ENCODE results near the gene NSUN4.
"Not testable (repeated sequence)": the region's sequence is repeated elsewhere in the genome, so short reads cannot be mapped to it uniquely, and the experiment has no call there.

Gene NSUN4

GRCh38 chr1:46340404-46341221 is at the start of gene NSUN4:
Gene NSUN4 (plus strand): TSS chr1:46340807. CDS start chr1:46340827, 20 bp downstream.
- peak; percentile 82 for DNase-seq (ENCODE audit: low read depth, low spot score)

GRCh38 chr1:46295306-46295705 is 45.3 kb upstream of the NSUN4 start:
- no peak for DNase-seq (ENCODE audit: low read depth, low spot score)

- DNase-seq (ENCODE audit: low read depth, low spot score) = no peak
Observed at GRCh38 chr1:46298387-46298786, 42.2 kb upstream of the NSUN4 start.

DNA sequence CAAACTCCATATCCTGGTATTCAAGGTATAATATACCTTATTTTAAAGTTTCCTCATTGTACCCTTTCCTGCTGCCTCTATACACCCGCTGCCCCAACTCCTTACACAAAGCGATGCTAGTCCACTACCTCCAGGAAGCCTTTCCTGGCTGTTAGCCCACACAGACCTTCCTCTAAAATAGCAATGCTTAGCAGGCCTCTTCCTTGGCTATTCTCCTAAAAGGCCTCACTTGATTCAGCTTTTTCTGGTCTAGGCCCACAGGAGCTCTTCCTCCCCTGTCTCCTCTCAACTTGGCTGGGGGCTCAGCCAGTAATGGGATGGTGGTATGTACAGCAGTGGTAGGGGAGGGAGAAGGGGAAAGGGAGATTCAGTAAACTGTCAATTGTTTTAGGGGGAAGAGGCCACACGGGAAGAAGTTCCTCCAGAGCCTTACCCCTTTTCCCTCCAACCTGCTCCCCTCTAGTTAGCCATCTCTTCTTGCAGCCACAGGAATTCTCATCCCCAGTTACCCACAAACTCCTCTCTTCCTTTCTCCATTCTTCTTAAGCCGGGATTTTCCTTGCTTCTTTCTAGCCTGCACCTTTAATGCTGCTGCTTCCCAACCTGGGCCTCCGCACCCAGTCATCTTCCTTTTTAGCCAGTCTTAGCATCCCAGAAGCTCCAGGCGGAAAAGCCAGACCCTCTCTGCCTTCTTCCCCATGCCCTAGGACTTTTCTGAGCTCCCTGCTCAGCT is 39.8 kb upstream of the NSUN4 start:
- no peak for DNase-seq (ENCODE audit: low read depth, low spot score)

GRCh38 chr1:46301406-46301807 is 39.2 kb upstream of the NSUN4 start:
- DNase-seq (ENCODE audit: low read depth, low spot score) = peak; percentile 3

- DNase-seq (ENCODE audit: low read depth, low spot score) = peak; percentile 30
Observed at GRCh38 chr1:46301808-46302640, 38.6 kb upstream of the NSUN4 start.

DNA sequence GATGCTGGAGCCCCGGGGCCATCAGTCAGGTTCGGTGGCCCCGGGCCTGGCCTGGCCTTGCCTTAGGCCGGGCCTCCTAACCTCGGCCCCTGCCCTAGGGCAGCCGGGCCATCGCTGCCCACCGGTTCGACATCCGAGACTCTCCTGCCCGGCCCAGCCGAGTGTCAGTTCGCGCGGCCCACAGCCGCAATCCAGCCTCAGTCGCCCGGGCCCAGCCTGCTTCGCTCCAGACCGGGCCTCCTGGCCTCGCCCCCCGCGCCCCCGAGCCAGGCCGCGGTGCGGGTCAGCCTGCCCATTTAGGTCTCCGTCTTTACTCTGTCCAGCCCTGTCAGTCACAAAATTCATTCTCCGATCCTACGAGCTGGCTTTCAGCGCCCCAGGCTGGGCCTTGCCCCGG is 38.0 kb upstream of the NSUN4 start:
- DNase-seq (ENCODE audit: low read depth, low spot score) = no peak

DNA sequence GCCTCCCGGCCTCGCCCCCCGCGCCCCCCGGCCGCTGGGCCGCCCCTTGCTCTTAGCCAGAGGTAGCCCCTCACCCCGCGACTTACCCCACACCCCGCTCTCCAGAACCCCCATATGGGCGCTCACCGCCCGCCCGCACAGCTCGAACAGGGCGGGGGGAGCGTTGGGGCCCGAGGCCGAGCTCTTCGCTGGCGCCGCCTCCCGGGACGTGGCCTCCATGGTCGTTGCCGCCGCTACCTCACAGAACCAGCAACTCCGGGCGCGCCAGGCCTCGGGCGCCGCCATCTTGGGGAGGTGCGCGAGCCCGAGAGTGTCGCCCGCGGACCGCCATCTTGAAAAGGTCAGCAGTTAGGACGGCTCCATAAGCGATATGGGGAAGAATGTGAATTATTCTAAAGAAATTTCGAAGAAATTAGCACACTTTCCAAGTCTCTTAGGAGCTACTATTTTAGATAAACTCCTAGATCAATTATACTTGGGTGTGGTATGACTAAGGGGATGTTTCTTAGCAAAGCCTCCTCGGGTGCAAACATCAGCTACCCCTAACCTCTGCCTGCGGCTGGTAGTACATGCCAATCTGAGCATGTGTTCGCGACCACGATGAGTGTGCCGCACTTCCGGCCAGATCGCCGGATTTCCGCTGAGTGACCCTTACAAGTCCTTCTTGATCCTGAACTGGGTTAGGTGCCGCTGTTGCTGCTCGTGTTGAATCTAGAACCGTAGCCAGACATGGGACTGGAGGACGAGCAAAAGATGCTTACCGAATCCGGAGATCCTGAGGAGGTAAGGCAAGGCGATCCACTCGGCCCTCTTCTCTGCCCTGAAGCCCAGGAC is 37.4 kb upstream of the NSUN4 start, which contains the start of the genes LRRC41 and UQCRH:
Gene LRRC41 (minus strand): TSS at position 579 of the 834 bp plus-strand sequence. CDS start 294 bp downstream, at position 285.
Gene UQCRH (plus strand): TSS at position 661 of the 834 bp plus-strand sequence. CDS start 69 bp downstream, at position 730.
- peak; percentile 94 for DNase-seq (ENCODE audit: low read depth, low spot score)

- no peak for DNase-seq (ENCODE audit: low read depth, low spot score)
Observed at GRCh38 chr1:46303872-46304326, 36.7 kb upstream of the NSUN4 start.

- DNase-seq (ENCODE audit: low read depth, low spot score) = no peak
Observed at GRCh38 chr1:46306159-46306530, 34.5 kb upstream of the NSUN4 start.

GRCh38 chr1:46309401-46310159 is 31.0 kb upstream of the NSUN4 start:
- no peak for DNase-seq (ENCODE audit: low read depth, low spot score)

GRCh38 chr1:46310321-46310720 is 30.3 kb upstream of the NSUN4 start:
- no peak for DNase-seq (ENCODE audit: low read depth, low spot score)

DNA sequence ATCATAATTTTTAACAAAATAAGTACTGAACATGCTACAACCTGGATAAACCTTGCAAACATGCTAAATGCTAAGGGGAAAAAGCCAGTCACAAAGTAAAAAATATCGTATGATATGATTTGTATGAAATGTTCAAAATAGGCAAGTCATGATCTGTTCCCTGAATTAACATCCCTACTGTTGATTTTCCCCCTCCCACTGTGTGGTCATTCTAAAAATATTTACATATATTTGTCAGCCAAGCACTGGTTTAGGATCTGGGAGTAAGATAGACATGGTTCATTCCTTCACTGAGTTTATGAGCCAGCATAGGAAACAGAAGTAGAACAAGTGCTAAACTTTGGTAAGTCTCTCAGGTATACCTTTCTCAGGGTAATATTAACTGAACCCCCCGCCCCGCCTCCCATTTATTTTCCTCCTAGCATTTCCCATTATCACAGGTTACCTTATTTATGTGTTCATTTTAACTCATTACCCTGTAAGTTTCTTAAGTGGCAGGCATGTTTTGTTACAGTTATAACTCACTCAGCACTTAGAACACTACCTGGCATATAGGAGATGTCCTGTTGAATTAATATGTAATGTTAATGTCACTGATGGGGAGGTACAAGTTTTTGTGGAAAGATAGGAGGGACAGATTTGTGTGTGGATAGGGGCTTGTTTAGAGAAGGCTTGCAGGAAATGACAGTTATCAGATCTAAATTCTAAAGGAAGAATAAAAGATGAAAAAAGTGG is 24.8 kb upstream of the NSUN4 start:
- no peak for DNase-seq (ENCODE audit: low read depth, low spot score)

- no peak for DNase-seq (ENCODE audit: low read depth, low spot score)
Observed at GRCh38 chr1:46317323-46317722, 23.3 kb upstream of the NSUN4 start.

GRCh38 chr1:46319301-46319700 is 21.3 kb upstream of the NSUN4 start:
- DNase-seq (ENCODE audit: low read depth, low spot score) = not testable (repeated sequence)

- not testable (repeated sequence) for DNase-seq (ENCODE audit: low read depth, low spot score)
Observed at GRCh38 chr1:46319960-46320914, 20.4 kb upstream of the NSUN4 start.

- not testable (repeated sequence) for DNase-seq (ENCODE audit: low read depth, low spot score)
Observed at GRCh38 chr1:46322191-46322590, 18.4 kb upstream of the NSUN4 start.
